ENCODE results near the gene SALL3.

The SALL3 gene

GRCh38 chr18:79008356-79008940 is 28.8 kb downstream of the SALL3 start:
- H3K4me1 ChIP-seq (ENCODE audit: insufficient read depth, low read length) = no peaks in the 10 kb centered on the region
- H2AFZ ChIP-seq (ENCODE audit: low read depth, low read length) = no peak overlapping the region
- no peak overlapping the region for H3K4me3 ChIP-seq (ENCODE audit: low read length)
- H3K9me3 ChIP-seq (ENCODE audit: low read length) = no peaks in the 10 kb centered on the region
- H3K36me3 ChIP-seq (ENCODE audit: insufficient read depth, low read length) = no peaks in the 10 kb centered on the region
- H3K27me3 ChIP-seq (ENCODE audit: insufficient read depth, low read length) = peaks cover 3% of the 10 kb centered on the region

- H3K27me3 ChIP-seq (ENCODE audit: insufficient read depth, low read length) = peaks cover 5% of the 10 kb centered on the region
- no peaks in the 10 kb centered on the region for H3K9me3 ChIP-seq (ENCODE audit: low read length)
- no peak overlapping the region for H2AFZ ChIP-seq (ENCODE audit: low read depth, low read length)
- H3K4me1 ChIP-seq (ENCODE audit: insufficient read depth, low read length) = no peaks in the 10 kb centered on the region
- H3K4me3 ChIP-seq (ENCODE audit: low read length) = no peak overlapping the region
- H3K36me3 ChIP-seq (ENCODE audit: insufficient read depth, low read length) = no peaks in the 10 kb centered on the region
Measured at GRCh38 chr18:79010802-79011201, 31.2 kb downstream of the SALL3 start.

- no peaks in the 10 kb centered on the region for H3K9me3 ChIP-seq (ENCODE audit: low read length)
- H2AFZ ChIP-seq (ENCODE audit: low read depth, low read length) = no peak overlapping the region
- H3K4me1 ChIP-seq (ENCODE audit: insufficient read depth, low read length) = no peaks in the 10 kb centered on the region
- peaks cover 5% of the 10 kb centered on the region for H3K27me3 ChIP-seq (ENCODE audit: insufficient read depth, low read length)
- no peaks in the 10 kb centered on the region for H3K36me3 ChIP-seq (ENCODE audit: insufficient read depth, low read length)
- H3K4me3 ChIP-seq (ENCODE audit: low read length) = no peak overlapping the region
Measured at GRCh38 chr18:79011300-79011870, 31.8 kb downstream of the SALL3 start.

GRCh38 chr18:79013869-79014268 is 34.3 kb downstream of the SALL3 start:
- Histone ChIP-seq H3K27me3 (ENCODE audit: insufficient read depth, low read length) (peaks cover 5% of the 10 kb centered on the region), H3K4me3 (ENCODE audit: low read length) (no peak overlapping the region), H3K4me1 (ENCODE audit: insufficient read depth, low read length) (no peaks in the 10 kb centered on the region), H3K36me3 (ENCODE audit: insufficient read depth, low read length) (no peaks in the 10 kb centered on the region), H2AFZ (ENCODE audit: low read depth, low read length) (no peak overlapping the region), H3K9me3 (ENCODE audit: low read length) (no peaks in the 10 kb centered on the region)

- Histone ChIP-seq H3K9me3 (ENCODE audit: low read length) (no peaks in the 10 kb centered on the region), H3K36me3 (ENCODE audit: insufficient read depth, low read length) (no peaks in the 10 kb centered on the region), H2AFZ (ENCODE audit: low read depth, low read length) (no peak overlapping the region), H3K4me3 (ENCODE audit: low read length) (no peak overlapping the region), H3K4me1 (ENCODE audit: insufficient read depth, low read length) (no peaks in the 10 kb centered on the region), H3K27me3 (ENCODE audit: insufficient read depth, low read length) (no peaks in the 10 kb centered on the region)
Measured at GRCh38 chr18:79018911-79019310, 39.3 kb downstream of the SALL3 start.

- Histone ChIP-seq H3K4me1 (ENCODE audit: insufficient read depth, low read length) (no peaks in the 10 kb centered on the region), H3K9me3 (ENCODE audit: low read length) (no peaks in the 10 kb centered on the region), H3K27me3 (ENCODE audit: insufficient read depth, low read length) (no peaks in the 10 kb centered on the region)
Measured at GRCh38 chr18:79019881-79020280, 40.3 kb downstream of the SALL3 start.

GRCh38 chr18:79022603-79023002 is 43.0 kb downstream of the SALL3 start:
- H3K27me3 ChIP-seq (ENCODE audit: insufficient read depth, low read length) = no peaks in the 10 kb centered on the region
- no peaks in the 10 kb centered on the region for H3K4me1 ChIP-seq (ENCODE audit: insufficient read depth, low read length)
- H3K36me3 ChIP-seq (ENCODE audit: insufficient read depth, low read length) = no peaks in the 10 kb centered on the region
- no peak overlapping the region for H2AFZ ChIP-seq (ENCODE audit: low read depth, low read length)
- no peaks in the 10 kb centered on the region for H3K9me3 ChIP-seq (ENCODE audit: low read length)
- no peak overlapping the region for H3K4me3 ChIP-seq (ENCODE audit: low read length)

More at GRCh38 chr18:79019881-79020280, 40.3 kb downstream of the SALL3 start:
- Histone ChIP-seq H3K4me3 (ENCODE audit: low read length) (no peak overlapping the region), H3K36me3 (ENCODE audit: insufficient read depth, low read length) (no peaks in the 10 kb centered on the region), H2AFZ (ENCODE audit: low read depth, low read length) (no peak overlapping the region)

GRCh38 chr18:79026491-79026890 is 46.9 kb downstream of the SALL3 start:
- Histone ChIP-seq H3K4me3 (ENCODE audit: low read length) (no peak overlapping the region), H3K4me1 (ENCODE audit: insufficient read depth, low read length) (no peaks in the 10 kb centered on the region), H2AFZ (ENCODE audit: low read depth, low read length) (no peak overlapping the region), H3K9me3 (ENCODE audit: low read length) (no peaks in the 10 kb centered on the region), H3K36me3 (ENCODE audit: insufficient read depth, low read length) (no peaks in the 10 kb centered on the region), H3K27me3 (ENCODE audit: insufficient read depth, low read length) (no peaks in the 10 kb centered on the region)

GRCh38 chr18:79030680-79031079 is 51.1 kb downstream of the SALL3 start:
- Histone ChIP-seq H2AFZ (ENCODE audit: low read depth, low read length) (no peak overlapping the region), H3K36me3 (ENCODE audit: insufficient read depth, low read length) (no peaks in the 10 kb centered on the region), H3K4me3 (ENCODE audit: low read length) (no peak overlapping the region), H3K27me3 (ENCODE audit: insufficient read depth, low read length) (no peaks in the 10 kb centered on the region), H3K9me3 (ENCODE audit: low read length) (no peaks in the 10 kb centered on the region), H3K4me1 (ENCODE audit: insufficient read depth, low read length) (no peaks in the 10 kb centered on the region)

- no peaks in the 10 kb centered on the region for H3K9me3 ChIP-seq (ENCODE audit: low read length)
- no peaks in the 10 kb centered on the region for H3K27me3 ChIP-seq (ENCODE audit: insufficient read depth, low read length)
- H3K4me3 ChIP-seq (ENCODE audit: low read length) = no peak overlapping the region
- no peak overlapping the region for H2AFZ ChIP-seq (ENCODE audit: low read depth, low read length)
- H3K36me3 ChIP-seq (ENCODE audit: insufficient read depth, low read length) = no peaks in the 10 kb centered on the region
- no peaks in the 10 kb centered on the region for H3K4me1 ChIP-seq (ENCODE audit: insufficient read depth, low read length)
Measured at GRCh38 chr18:79042276-79042675, 62.7 kb downstream of the SALL3 start.

- Histone ChIP-seq H3K4me1 (ENCODE audit: insufficient read depth, low read length) (no peaks in the 10 kb centered on the region), H3K4me3 (ENCODE audit: low read length) (no peak overlapping the region), H3K27me3 (ENCODE audit: insufficient read depth, low read length) (no peaks in the 10 kb centered on the region), H3K36me3 (ENCODE audit: insufficient read depth, low read length) (no peaks in the 10 kb centered on the region), H3K9me3 (ENCODE audit: low read length) (no peaks in the 10 kb centered on the region), H2AFZ (ENCODE audit: low read depth, low read length) (no peak overlapping the region)
Measured at GRCh38 chr18:79043288-79043687, 63.7 kb downstream of the SALL3 start.

GRCh38 chr18:79046522-79046921 is 66.9 kb downstream of the SALL3 start:
- H3K27me3 ChIP-seq (ENCODE audit: insufficient read depth, low read length) = no peaks in the 10 kb centered on the region
- H3K4me3 ChIP-seq (ENCODE audit: low read length) = no peak overlapping the region
- H2AFZ ChIP-seq (ENCODE audit: low read depth, low read length) = no peak overlapping the region
- H3K9me3 ChIP-seq (ENCODE audit: low read length) = no peaks in the 10 kb centered on the region
- no peaks in the 10 kb centered on the region for H3K36me3 ChIP-seq (ENCODE audit: insufficient read depth, low read length)
- no peaks in the 10 kb centered on the region for H3K4me1 ChIP-seq (ENCODE audit: insufficient read depth, low read length)

GRCh38 chr18:79047556-79048244 is 68.1 kb downstream of the SALL3 start:
- no peaks in the 10 kb centered on the region for H3K36me3 ChIP-seq (ENCODE audit: insufficient read depth, low read length)

More at GRCh38 chr18:79047556-79048244, 68.1 kb downstream of the SALL3 start:
- Histone ChIP-seq H2AFZ (ENCODE audit: low read depth, low read length) (no peak overlapping the region), H3K4me1 (ENCODE audit: insufficient read depth, low read length) (no peaks in the 10 kb centered on the region), H3K27me3 (ENCODE audit: insufficient read depth, low read length) (no peaks in the 10 kb centered on the region), H3K9me3 (ENCODE audit: low read length) (no peaks in the 10 kb centered on the region), H3K4me3 (ENCODE audit: low read length) (no peak overlapping the region)
